SK-N-SH (cell line): ENCODE data around the gene DDA1. TPM values are rescaled to one million over a fixed set of nuclear protein-coding genes. Genes with fewer than 3 reads are reported as not detected.

ENCODE experiments used
- CTCF ChIA-PET: fragments of 300-600, 350-600 bp; formaldehyde crosslinking; extraction: SDS; loops from one replicate; lab custom pipeline; 2021; lab: Yijun Ruan, JAX
- POLR2A ChIA-PET: fragments of 350-600 bp; sonication (Branson Sonifier 250); formaldehyde crosslinking; extraction: SDS; loops from one replicate; lab custom pipeline; 2020; ENCODE audit warnings: antibody characterized with exemption, inconsistent platforms; lab: Yijun Ruan, JAX
- DNase-seq: peaks from one replicate; pipeline ENCODE4 v3.0.0; 2012
- H2AFZ ChIP-seq: fragments of 200-600 bp; sonication (generic); 2 replicates; pipeline ENCODE4 v1.8.1; 2016; ENCODE audit warnings: antibody characterized with exemption, mild to moderate bottlenecking, low read depth
- H3F3A ChIP-seq: fragments of 200-600 bp; sonication (generic); replicated peaks from 2 replicates; pipeline ENCODE3; 2016; ENCODE audit warnings: antibody characterized with exemption, mild to moderate bottlenecking; ENCODE audit not compliant: insufficient read depth
- H3K27ac ChIP-seq, 2 experiments: fragments of 200-500 bp in 1 of 2; fragments of 200-600 bp in 1 of 2; sonication (Bioruptor generic) in 1 of 2; sonication (generic), shearing (Covaris generic) in 1 of 2; 2 replicates each; pipeline versions ENCODE4 v1.5.1 to v1.6.1; 2014 to 2016; ENCODE audit warnings: low read depth in 2 of 2, inconsistent platforms in 1 of 2, low read length in 1 of 2, mild to moderate bottlenecking in 1 of 2, mixed read lengths in 1 of 2
- H3K27me3 ChIP-seq: fragments of 200-600 bp; sonication (generic), shearing (Covaris generic); 2 replicates; pipeline ENCODE4 v1.6.1; 2016; ENCODE audit warnings: mixed run types; ENCODE audit not compliant: insufficient read depth
- H3K36me3 ChIP-seq, 2 experiments: fragments of 200-500 bp in 1 of 2; fragments of 200-600 bp in 1 of 2; sonication (Bioruptor generic) in 1 of 2; sonication (generic) in 1 of 2; replicated peaks in 1 of 2; 2 replicates each; pipeline versions ENCODE3 to v1.5.1; 2014 to 2016; ENCODE audit warnings: low read length in 1 of 2, mild to moderate bottlenecking in 1 of 2; ENCODE audit not compliant: insufficient read depth in 2 of 2, control insufficient read depth in 1 of 2
- H3K4me1 ChIP-seq, 2 experiments: fragments of 200-500 bp in 1 of 2; fragments of 200-600 bp in 1 of 2; sonication (Bioruptor generic) in 1 of 2; sonication (generic), shearing (Covaris generic) in 1 of 2; 2 replicates each; pipeline versions ENCODE4 v1.5.1 to v1.6.1; 2014 to 2016; ENCODE audit warnings: low read depth in 1 of 2, low read length in 1 of 2, mixed run types in 1 of 2; ENCODE audit not compliant: insufficient read depth in 2 of 2, control insufficient read depth in 1 of 2
- H3K4me2 ChIP-seq: fragments of 200-600 bp; sonication (generic), shearing (Covaris generic); 2 replicates; pipeline ENCODE4 v1.6.1; 2017; ENCODE audit warnings: mixed run types
- H3K4me3 ChIP-seq, 2 experiments: fragments of 200-500 bp in 1 of 2; fragments of 200-600 bp in 1 of 2; sonication (Bioruptor generic) in 1 of 2; sonication (generic), shearing (Covaris generic) in 1 of 2; 2 replicates each; pipeline versions ENCODE4 v1.5.1 to v1.8.1; 2014 to 2016; ENCODE audit warnings: low read depth in 2 of 2, inconsistent platforms in 1 of 2, low read length in 1 of 2, mild to moderate bottlenecking in 1 of 2, mixed read lengths in 1 of 2, moderate library complexity in 1 of 2
- H3K79me2 ChIP-seq: fragments of 200-600 bp; sonication (generic); 2 replicates; pipeline ENCODE4 v1.8.1; 2017; ENCODE audit warnings: mild to moderate bottlenecking; ENCODE audit not compliant: insufficient read depth
- H3K9ac ChIP-seq: fragments of 200-600 bp; sonication (generic); 2 replicates; pipeline ENCODE4 v1.6.1; 2017; ENCODE audit warnings: mixed run types
- H3K9me2 ChIP-seq: fragments of 200-600 bp; sonication (generic); 2 replicates; pipeline ENCODE4 v1.6.1; 2017; ENCODE audit warnings: mixed run types
- H3K9me3 ChIP-seq: fragments of 200-600 bp; sonication (generic); 2 replicates; pipeline ENCODE4 v1.6.1; 2017; ENCODE audit warnings: mixed run types, mild to moderate bottlenecking, moderate library complexity
- H4K20me1 ChIP-seq: fragments of 200-600 bp; sonication (generic); 2 replicates; pipeline ENCODE4 v1.6.1; 2017; ENCODE audit warnings: mild to moderate bottlenecking, mixed run types; ENCODE audit not compliant: insufficient read depth
- CHD2 ChIP-seq: fragments of 150-350 bp; IDR thresholded peaks from 2 replicates; pipeline ENCODE4 v1.6.1; 2018; ENCODE audit warnings: low read length; ENCODE audit not compliant: partially characterized antibody
- MEF2A ChIP-seq: IDR thresholded peaks from 2 replicates; pipeline ENCODE4 v1.4.0; 2012; ENCODE audit warnings: low read depth, borderline replicate concordance
- MXI1 ChIP-seq: IDR thresholded peaks from 2 replicates; pipeline ENCODE4 v1.6.1; 2012; ENCODE audit warnings: mild to moderate bottlenecking, low read depth, low read length, improper control_type of control experiment
- NFIC ChIP-seq: IDR thresholded peaks from 2 replicates; pipeline ENCODE4 v1.4.0; 2012; ENCODE audit warnings: borderline replicate concordance
- RAD21 ChIP-seq: IDR thresholded peaks from 2 replicates; pipeline ENCODE4 v1.6.1; 2012; ENCODE audit warnings: mild to moderate bottlenecking, low read length
- RCOR1 ChIP-seq: fragments of 150-350 bp; IDR thresholded peaks from 2 replicates; pipeline ENCODE4 v1.6.1; 2017; ENCODE audit warnings: antibody characterized with exemption, low read length
- RFX5 ChIP-seq: IDR thresholded peaks from 2 replicates; pipeline ENCODE4 v1.6.1; 2012; ENCODE audit warnings: mild to moderate bottlenecking, improper control_type of control experiment, low read length
- TAF1 ChIP-seq: IDR thresholded peaks from 2 replicates; pipeline ENCODE4 v1.6.1; 2012; ENCODE audit warnings: low read depth, mild to moderate bottlenecking, low read length, moderate library complexity, borderline replicate concordance
- TEAD4 ChIP-seq: IDR thresholded peaks from 2 replicates; pipeline ENCODE4 v1.4.0; 2012; ENCODE audit warnings: mild to moderate bottlenecking, borderline replicate concordance; ENCODE audit not compliant: insufficient read depth
- YY1 ChIP-seq: IDR thresholded peaks from 2 replicates; pipeline ENCODE4 v1.4.0; 2012; ENCODE audit warnings: low read depth, mild to moderate bottlenecking
- WGBS: methylation state at CpG from one replicate; pipeline ENCODE4 v1.1.6; 2017; ENCODE audit warnings: low lambda C conversion rate; 5-methylcytosine and 5-hydroxymethylcytosine counted together
- polyA plus RNA-seq, 3 experiments: library from polyadenylated mRNA; depleted of rRNA; stranded (reverse); fragments of >200 nt; gene quantifications; 2 replicates each; pipeline ENCODE4 v1.2.3, GENCODE V29; 2012
- TF ChIP-seq, protein P1 (sequence below): IDR thresholded peaks from 2 replicates; pipeline ENCODE4 v1.4.0; 2012; ENCODE audit warnings: low read depth, borderline replicate concordance
- TF ChIP-seq, protein P2 (sequence below): IDR thresholded peaks from 2 replicates; pipeline ENCODE4 v1.4.0; 2012; ENCODE audit warnings: low read depth
- TF ChIP-seq, protein P3 (sequence below): IDR thresholded peaks from 2 replicates; pipeline ENCODE4; 2012
- TF ChIP-seq, protein P4 (sequence below): fragments of 200-600 bp; sonication (generic); IDR thresholded peaks from 2 replicates; pipeline ENCODE4 v1.6.1; 2017; ENCODE audit warnings: antibody characterized with exemption, mild to moderate bottlenecking, moderate library complexity
- TF ChIP-seq, protein P5 (sequence below): IDR thresholded peaks from 2 replicates; pipeline ENCODE4 v1.4.0; 2012; ENCODE audit warnings: low read depth, borderline replicate concordance

DDA1 gene
- polyA plus RNA-seq, 1 of the 3 experiments (the other 2 are of a cell fraction) = 135 TPM

DNA sequence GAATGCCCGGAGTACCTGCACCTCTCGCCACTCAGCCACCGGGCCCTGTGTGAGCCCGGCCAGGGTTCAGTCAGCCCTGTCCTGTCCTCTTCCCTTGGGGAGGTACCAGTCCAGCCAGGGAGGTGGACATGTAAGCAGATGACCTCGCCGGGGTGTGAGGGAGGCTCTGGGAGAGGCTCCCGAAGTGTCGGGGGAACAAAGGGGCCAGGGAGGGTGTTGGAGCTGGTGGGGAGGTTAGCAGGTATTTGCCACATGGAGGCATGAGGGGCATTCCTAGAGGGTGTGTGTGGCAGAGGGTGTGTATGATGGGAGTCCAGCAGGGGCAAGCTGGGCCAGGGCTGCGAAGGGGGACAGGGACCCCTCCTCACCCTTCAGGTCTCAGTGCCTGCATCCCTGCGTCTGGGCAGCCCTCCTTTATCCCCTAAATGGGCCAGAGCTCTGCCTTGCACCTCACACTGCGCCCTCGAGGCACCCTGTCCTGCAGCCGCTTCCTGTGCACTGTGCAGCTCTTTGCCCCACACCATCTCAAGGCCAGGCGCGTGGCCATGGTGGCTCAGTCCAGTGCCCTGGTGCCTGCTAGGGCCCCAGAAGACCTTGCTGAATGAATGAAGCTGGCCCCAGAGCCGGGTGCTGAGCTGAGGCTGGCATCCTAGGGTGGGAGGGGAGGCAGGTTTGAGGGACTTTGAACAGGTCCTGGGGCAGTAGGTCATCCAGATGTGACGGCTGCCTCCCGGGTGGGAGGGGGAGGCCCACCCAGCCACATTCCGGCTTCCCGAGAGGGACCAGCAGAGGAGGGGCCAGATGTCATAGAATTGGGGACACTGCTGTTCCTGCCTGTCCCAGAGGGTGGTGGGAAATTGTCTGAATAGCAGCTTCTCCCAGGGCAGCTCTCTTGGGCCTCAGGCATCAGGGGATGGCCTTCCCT is 3.1 kb downstream of the DDA1 start:
- Histone ChIP-seq H3F3A (peaks cover 5% of the 10 kb centered on the region), H3K27me3 (no peaks in the 10 kb centered on the region), H4K20me1 (peaks cover 17% of the 10 kb centered on the region), H3K4me1 (peaks cover 6 to 12% of the 10 kb centered on the region in 2 experiments; a peak in 2 of 4 replicates), H3K4me3 (peak overlapping the region in 1 of 2 experiments; percentile 17; a peak in 1 of 4 replicates), H3K4me2 (peak overlapping the region; percentile 97; the same call in 1 of the 2 replicates), H3K27ac (0 out of 4 replicates have a peak overlapping the region, but pooled peaks of 1 of the 2 experiments have one; percentile 40), H3K9ac (peak overlapping the region; percentile 51; the same call in 1 of the 2 replicates), H3K9me3 (no peaks in the 10 kb centered on the region), H3K36me3 (peaks cover 14 to 27% of the 10 kb centered on the region in 2 experiments), H2AFZ (no peak overlapping the region), H3K9me2 (no peaks in the 10 kb centered on the region), H3K79me2 (peaks cover 55% of the 10 kb centered on the region)
- TF ChIP-seq MEF2A (no peak), TAF1 (no peak)
- WGBS = 84% methylated on average over 15 of the region's 20 CpGs
- CTCF ChIA-PET = interaction anchor here (1.1 to 1.4 kb wide), 3 partner anchors 12 to 74 kb away, joined by 3 to 5 read pairs (median 4); no protein-coding TSS in a partner anchor
- no peak for DNase-seq
- POLR2A ChIA-PET = interaction anchor here (0.9 to 1.0 kb wide), 2 partner anchors 9 to 18 kb away, joined by 4 to 5 read pairs; no protein-coding TSS in a partner anchor

DNA sequence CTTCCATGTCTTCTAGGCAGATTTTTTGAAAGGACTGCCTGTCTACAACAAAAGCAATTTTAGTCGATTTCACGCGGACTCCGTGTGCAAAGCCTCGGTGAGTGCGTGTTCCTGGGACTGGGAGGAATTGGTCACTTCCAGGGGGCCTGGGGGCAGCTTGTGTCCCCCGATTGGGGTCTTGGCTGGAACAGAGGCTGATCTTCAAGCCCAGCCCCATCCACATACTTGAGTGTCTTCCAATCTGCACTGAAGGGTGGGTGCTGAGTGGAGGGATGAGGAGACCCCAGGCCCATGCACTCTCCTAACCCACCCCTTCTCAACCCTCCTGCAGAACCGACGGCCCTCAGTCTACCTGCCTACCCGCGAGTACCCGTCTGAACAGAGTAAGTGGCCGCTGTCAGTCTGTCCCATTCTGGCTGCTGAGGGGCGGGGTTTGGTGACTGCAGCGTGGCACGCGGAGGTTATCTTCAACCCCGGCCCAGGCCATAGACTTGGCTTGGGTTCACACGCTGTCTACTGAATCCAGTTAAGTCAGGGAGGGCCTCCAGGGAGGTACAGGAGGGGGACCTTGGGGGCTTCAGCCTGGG is 4.7 kb downstream of the DDA1 start:
- H3K36me3 ChIP-seq = peaks cover 14 to 30% of the 10 kb centered on the region in 2 experiments
- no peak for DNase-seq
- H3K9me3 ChIP-seq = no peaks in the 10 kb centered on the region
- CTCF ChIA-PET = no interaction called here
- no peaks in the 10 kb centered on the region for H3K9me2 ChIP-seq
- peaks cover 6 to 8% of the 10 kb centered on the region in 2 experiments; a peak in 2 of 4 replicates for H3K4me1 ChIP-seq
- H3K27me3 ChIP-seq = no peaks in the 10 kb centered on the region
- POLR2A ChIA-PET = no interaction called here
- H3K4me2 ChIP-seq = no peak overlapping the region
- no peak overlapping the region for H2AFZ ChIP-seq
- over 99% methylated on average over 15 of the region's 19 CpGs for WGBS
- H3K27ac ChIP-seq = no peak overlapping the region
- H4K20me1 ChIP-seq = peaks cover 17% of the 10 kb centered on the region
- H3K9ac ChIP-seq = no peak overlapping the region
- H3K79me2 ChIP-seq = peaks cover 49% of the 10 kb centered on the region
- no peak overlapping the region for H3K4me3 ChIP-seq
- H3F3A ChIP-seq = peaks cover 7% of the 10 kb centered on the region
- no peak for TF ChIP-seq CHD2
- TF ChIP-seq, protein P1, sequence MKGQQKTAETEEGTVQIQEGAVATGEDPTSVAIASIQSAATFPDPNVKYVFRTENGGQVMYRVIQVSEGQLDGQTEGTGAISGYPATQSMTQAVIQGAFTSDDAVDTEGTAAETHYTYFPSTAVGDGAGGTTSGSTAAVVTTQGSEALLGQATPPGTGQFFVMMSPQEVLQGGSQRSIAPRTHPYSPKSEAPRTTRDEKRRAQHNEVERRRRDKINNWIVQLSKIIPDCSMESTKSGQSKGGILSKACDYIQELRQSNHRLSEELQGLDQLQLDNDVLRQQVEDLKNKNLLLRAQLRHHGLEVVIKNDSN = no peak
- TF ChIP-seq RCOR1 = no peak
- TF ChIP-seq YY1 = no peak
- TF ChIP-seq, protein P2, sequence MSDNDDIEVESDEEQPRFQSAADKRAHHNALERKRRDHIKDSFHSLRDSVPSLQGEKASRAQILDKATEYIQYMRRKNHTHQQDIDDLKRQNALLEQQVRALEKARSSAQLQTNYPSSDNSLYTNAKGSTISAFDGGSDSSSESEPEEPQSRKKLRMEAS = no peak
- TF ChIP-seq TEAD4 = no peak
- TF ChIP-seq MXI1 = no peak
- no peak for TF ChIP-seq MEF2A
- no peak for TF ChIP-seq NFIC
- TF ChIP-seq RAD21 = no peak
- TF ChIP-seq, protein P3, sequence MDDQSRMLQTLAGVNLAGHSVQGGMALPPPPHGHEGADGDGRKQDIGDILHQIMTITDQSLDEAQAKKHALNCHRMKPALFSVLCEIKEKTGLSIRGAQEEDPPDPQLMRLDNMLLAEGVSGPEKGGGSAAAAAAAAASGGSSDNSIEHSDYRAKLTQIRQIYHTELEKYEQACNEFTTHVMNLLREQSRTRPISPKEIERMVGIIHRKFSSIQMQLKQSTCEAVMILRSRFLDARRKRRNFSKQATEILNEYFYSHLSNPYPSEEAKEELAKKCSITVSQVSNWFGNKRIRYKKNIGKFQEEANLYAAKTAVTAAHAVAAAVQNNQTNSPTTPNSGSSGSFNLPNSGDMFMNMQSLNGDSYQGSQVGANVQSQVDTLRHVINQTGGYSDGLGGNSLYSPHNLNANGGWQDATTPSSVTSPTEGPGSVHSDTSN = no peak
- TF ChIP-seq, protein P4, sequence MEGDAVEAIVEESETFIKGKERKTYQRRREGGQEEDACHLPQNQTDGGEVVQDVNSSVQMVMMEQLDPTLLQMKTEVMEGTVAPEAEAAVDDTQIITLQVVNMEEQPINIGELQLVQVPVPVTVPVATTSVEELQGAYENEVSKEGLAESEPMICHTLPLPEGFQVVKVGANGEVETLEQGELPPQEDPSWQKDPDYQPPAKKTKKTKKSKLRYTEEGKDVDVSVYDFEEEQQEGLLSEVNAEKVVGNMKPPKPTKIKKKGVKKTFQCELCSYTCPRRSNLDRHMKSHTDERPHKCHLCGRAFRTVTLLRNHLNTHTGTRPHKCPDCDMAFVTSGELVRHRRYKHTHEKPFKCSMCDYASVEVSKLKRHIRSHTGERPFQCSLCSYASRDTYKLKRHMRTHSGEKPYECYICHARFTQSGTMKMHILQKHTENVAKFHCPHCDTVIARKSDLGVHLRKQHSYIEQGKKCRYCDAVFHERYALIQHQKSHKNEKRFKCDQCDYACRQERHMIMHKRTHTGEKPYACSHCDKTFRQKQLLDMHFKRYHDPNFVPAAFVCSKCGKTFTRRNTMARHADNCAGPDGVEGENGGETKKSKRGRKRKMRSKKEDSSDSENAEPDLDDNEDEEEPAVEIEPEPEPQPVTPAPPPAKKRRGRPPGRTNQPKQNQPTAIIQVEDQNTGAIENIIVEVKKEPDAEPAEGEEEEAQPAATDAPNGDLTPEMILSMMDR = no peak
- TF ChIP-seq, protein P5, sequence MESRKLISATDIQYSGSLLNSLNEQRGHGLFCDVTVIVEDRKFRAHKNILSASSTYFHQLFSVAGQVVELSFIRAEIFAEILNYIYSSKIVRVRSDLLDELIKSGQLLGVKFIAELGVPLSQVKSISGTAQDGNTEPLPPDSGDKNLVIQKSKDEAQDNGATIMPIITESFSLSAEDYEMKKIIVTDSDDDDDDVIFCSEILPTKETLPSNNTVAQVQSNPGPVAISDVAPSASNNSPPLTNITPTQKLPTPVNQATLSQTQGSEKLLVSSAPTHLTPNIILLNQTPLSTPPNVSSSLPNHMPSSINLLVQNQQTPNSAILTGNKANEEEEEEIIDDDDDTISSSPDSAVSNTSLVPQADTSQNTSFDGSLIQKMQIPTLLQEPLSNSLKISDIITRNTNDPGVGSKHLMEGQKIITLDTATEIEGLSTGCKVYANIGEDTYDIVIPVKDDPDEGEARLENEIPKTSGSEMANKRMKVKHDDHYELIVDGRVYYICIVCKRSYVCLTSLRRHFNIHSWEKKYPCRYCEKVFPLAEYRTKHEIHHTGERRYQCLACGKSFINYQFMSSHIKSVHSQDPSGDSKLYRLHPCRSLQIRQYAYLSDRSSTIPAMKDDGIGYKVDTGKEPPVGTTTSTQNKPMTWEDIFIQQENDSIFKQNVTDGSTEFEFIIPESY = no peak
- no peak for TF ChIP-seq RFX5
